HG03457 (cell line): Measurements from ENCODE around the gene PDGFD.

Experiments
- ATAC-seq: cut with Tn5 transposase; IDR thresholded peaks from one replicate; pipeline ENCODE4 v1.9.1; 2021; ENCODE audit warnings: moderate number of reproducible peaks; ENCODE audit not compliant: unreplicated experiment

The PDGFD gene

DNA sequence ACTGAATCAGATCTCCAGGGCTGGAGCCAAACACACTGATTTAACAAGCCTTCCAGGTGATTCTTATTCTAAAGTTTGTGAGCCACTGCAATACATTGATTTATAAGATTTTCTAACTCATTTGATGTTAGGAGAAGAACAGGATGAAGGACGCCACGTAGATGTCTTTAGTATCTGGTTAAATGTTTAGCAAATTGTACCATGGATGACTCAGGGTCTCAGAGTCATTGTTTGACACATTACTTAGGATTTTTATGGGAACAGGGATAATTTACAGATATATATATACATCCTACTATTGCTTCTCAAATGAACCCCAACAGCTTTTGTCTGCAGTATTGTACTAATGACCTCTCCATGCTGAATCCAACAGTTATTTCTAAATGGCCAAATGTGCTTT, 270.6 kb downstream of the PDGFD start:
- no peak for ATAC-seq

DNA sequence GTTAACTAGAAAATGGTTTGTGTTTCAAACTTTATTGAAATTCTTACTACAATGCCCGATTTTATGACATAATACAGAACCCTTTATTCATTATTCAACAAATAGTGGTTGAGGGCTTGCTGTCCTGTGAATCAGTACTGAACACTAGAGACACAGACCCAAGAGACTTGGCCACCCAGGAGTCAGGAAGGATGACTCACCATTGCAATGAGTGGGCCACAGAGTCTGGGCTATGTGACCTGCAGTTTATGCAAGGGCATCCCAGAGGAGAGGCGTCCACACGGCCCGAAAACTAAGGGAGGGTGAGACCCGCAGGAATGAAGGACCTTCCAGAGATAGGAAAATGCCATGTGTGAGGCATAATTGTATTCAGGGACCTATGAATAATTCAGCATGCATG, 271.3 kb downstream of the PDGFD start:
- no peak for ATAC-seq

DNA sequence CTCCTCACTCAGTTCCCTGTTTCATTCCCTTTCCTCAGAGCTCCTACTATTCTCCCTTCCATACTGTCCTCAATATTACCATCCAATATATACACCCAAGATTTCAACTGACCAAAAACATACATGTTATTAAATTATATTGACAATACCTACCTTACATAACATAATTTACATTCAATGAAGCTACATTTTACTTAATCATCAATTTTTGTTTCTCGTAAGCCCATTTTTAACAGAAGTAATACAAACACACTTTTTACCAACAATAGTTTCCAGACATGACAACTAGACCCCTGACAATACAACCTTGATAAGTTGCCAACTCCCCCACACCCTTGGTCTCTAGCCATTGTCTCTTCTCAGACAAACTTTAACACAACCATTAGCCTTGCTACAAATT, 273.3 kb downstream of the PDGFD start:
- no peak for ATAC-seq

DNA sequence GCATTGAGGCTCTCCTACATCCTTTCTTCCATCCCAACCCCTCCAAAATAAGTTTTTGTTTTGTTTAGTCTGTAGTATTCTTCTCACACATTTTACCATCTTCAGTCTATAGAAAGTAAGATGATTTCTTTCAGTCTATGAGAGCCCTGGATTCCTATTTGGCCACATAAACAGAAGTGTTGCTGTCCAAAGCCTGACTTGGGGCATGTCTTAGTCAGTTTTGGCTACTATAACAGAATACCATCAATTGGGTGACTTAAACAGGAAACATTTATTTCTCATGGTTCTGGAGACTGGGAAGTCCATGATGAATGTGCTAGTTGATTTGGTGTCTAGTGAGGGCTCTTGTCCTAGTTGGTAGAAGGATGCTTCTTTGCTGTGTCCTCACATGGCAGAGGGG, 274.3 kb downstream of the PDGFD start:
- no peak for ATAC-seq

DNA sequence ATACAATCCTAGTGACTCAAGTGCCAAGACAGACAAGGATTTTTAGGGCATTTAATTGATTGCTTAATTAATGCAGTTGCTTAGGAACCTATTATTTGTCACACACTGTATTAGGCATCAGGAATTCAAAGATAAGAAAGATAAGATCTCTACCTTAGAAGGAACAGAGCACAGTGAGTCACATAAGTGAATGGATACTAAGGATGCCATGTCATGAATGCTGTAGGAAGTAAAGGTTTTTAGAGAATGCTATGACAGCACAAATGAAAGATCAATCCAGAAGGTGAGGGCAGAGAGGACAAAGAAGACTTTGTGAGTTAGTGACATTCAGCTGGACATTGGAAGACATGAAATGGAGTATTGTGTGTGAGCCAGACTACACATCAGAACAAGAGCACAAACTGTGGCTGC, 275.4 kb downstream of the PDGFD start:
- ATAC-seq: no peak

DNA sequence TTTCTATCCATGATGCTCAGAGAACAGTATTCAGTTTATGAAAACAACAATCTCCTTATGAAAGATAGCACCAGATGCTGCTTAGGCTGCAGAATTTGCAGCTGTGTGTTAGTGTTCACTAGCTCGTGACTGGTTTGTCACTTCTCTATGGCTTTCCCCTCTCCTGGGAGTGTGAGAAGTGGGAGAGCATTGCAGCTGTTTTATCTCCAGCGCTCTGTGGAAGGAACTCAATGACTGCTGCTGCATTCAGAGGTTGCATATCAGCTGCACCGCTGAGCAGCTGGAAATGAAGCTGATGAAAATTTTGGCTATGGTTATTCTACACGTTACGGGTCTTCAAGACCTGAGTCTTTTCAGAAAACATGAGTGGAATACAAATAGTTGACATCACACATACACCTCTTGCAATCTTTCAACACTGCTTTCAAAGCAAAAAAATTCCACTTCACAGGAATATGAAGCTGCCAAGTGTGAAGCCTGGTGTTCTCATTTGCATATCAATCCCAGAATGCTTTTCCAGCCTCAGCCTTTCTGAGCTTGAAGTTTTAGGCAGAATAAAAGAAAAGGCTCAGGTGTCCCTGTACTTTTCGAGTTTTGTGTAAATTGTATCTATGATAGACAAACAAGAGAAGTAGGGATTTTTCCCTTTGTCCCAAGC, 276.8 kb downstream of the PDGFD start:
- ATAC-seq: no peak

DNA sequence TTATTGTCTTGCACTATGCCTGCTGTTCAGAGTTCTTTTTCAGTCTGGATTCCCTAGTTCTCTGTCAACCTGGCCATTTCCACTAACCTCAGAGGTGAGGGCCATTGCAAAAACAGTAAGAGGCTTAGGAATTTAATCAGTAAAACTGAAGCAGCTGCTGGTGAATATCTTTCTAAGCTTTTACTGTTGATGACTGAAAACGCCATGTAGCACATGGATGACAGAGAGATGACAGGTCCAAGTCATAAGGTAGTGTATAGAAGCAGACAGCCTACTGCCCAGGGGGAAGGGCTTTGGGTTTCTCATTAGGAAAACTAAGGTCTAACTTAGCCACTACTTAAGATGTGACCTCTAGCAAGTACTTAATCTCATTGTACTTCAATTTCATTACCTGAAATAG, 280.1 kb downstream of the PDGFD start:
- ATAC-seq: no peak

DNA sequence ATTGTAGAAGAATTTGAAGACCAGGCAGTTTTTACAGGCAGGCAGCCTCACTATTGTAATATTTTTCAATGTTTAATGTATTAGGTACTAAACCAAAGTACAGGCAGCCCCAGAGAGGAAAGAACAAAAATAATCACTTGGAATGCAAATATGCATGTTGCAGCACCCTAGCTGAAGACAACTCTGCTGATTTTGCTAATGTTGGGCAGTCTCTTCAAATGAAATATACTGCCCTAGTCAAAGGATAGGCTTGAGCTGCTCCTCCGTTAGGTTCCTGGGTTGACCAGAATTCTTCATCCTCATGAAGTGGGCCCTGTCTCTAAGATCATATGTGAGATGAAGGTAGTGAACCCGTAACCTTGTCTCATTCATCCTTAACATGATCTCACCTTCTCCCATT, 280.7 kb downstream of the PDGFD start:
- no peak for ATAC-seq

DNA sequence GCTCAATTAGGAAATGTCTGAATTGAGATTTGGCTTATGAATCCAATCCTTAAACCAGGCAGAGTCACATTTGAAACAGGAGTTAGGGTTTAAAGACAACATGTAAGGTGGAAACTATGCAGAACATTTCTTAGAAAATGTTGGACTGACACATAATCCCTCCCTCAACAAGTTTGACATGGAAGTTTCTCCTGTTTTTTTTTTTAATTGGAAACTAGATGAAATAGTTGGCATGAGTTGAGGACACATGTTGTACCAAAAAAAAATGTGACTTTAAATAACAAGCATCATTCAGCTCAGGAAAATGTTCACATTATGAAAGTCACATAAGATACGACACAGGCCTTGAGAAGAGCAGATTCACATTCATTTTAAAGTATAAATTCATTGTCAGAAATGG, 282.4 kb downstream of the PDGFD start:
- ATAC-seq: no peak

DNA sequence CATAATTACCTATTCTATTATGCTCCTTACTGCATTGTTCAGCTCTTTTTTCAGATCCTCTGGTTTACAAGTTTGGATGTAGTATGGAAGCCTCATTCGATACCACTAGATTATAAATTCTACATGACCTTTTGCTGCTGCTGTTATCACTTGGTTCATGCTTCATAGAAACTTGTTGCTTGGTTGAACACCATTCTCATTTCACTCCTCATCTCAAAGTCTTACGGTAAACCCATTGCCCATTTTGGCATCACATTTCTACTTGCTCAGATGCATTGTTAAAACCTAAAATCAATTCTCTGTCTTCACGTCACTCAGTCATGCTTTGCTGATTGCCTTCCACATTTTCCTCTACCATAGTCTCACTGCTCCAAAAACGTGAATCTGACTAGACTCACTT, 283.0 kb downstream of the PDGFD start:
- no peak for ATAC-seq

DNA sequence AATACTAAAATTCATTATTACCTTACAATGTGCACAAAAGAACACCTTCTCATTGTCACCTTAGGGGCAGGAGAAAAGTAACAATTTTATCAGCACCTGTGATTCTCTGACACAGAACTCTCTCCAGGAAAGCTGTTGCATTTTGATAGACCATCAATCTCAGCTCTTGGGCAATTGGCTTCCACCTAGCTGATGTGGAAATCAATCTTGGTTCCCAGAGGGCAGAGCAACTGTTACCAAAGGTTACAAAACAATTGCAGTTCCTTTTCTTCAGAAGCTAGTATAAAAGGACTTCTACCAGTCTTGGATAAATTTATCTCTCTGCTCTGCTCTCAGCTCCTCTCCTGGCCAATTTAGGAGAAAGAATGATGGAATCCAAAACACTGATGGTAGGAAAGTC, 285.3 kb downstream of the PDGFD start:
- ATAC-seq: no peak

DNA sequence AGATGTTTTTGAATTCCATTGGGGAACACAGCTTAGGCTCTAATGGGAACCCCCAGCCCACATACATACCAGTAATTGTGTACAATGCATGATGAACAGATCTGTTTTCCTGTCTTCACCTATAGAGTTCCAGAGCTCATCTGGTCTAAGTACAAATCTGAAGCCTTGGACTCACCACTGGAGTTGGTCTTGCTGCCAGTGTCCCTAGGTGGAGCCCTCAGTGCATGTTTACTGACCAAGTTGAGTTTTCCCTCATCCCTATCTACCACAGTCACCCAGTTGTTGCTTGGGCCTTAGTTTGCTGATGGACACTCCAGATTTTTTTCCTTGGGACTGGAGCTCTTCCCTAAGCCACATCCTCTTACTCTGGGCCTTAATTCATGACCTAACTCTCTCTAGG, 286.7 kb downstream of the PDGFD start:
- no peak for ATAC-seq

DNA sequence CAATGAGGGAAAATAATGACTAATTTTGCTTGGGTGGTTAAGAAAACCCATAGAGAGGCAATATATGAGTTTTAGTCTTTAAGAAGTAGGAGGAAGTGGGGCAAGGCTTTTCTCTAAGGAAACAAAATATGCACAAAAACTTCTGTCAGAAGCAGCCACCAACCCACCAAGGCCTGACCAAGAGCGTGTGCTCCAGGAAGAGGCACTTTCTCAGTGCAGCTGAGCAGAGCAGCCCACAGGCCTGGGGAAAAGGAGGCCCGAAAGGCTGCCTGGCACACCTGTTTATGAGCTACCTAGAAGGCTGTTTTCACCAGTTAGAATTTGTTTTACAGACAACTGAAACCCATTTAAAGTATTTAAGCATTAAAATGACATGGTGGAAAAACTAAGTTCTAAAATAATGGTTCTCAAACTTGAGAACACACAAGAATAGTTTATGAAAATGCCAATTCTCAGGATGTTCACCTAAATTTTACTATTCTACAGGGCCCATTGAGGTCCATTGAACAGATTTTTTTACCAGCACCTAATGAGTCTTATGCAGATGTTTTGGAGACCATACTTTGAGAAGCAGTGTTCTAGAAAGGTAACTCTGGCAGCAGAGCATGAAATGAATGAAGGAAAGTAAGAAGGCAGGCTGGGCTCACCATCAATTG, 288.0 kb downstream of the PDGFD start:
- peak; percentile 68 for ATAC-seq

DNA sequence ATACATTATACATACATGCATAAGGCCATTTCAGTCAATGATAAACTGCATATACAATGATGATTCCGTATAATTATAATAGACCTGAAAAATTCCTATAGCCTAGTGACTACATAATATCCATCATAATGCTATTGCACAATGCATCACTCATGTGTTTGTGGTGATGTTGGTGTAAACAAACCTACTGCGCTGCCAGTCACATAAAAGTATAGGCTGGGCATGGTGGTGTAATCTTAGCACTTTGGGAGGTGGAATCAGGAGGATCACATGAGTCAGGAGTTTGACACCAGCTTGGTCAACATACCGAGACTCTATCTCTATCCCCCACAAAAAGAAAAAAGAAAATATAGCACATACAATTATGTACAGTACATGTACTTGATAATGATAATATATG, 291.2 kb downstream of the PDGFD start:
- ATAC-seq: no peak

DNA sequence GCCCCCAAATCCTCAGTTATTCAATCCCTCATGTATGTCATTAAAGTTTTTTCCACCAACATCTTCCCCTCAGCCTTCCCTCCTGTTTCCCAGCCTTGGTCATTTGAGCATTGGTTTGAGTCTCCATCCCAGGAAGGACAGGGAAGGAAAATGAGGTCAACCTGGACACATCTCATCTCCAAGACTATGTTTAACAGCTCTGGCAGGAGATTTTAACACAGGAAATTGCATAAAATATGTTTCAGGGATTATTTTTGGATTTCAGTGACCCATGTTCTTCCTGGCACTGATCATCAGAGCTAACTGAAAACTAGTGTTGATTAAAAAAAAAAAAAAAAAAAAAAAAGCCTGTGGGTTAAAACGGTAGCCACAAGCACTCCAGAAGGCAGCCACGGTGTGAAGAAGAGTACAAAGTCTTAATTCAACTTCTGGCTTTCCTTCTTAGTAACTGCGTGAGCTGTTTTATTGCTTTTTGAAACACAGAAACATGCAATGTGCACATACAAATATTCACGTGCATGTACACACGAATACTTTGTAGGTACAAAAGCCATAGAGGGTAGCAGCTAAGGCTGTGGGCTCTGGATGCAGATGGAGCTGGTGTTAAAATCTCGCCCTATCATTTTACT, 291.9 kb downstream of the PDGFD start:
- no peak for ATAC-seq

DNA sequence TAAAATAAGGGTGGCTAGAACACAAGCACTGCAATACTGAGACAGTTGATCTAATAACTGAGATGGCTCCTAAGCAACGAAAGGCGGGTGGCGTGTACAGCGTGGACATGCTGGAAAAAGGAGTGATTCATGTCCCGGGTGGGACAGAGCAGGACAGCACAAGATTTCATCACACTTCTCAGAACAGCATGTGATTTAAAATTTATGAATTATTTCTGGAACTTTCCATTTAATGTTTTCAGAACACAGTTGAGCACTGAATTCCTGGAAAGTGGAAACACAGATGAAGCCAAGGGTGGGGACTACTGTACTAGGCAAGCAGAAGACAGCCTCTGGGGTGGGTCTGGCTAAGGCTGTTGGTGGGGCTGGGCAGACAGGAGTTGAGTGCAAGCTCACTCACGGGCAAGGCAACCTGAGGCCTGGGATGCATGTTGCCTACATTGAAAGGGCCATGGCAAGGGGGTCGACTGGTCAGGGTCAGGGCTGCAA, 293.1 kb downstream of the PDGFD start:
- ATAC-seq: no peak

DNA sequence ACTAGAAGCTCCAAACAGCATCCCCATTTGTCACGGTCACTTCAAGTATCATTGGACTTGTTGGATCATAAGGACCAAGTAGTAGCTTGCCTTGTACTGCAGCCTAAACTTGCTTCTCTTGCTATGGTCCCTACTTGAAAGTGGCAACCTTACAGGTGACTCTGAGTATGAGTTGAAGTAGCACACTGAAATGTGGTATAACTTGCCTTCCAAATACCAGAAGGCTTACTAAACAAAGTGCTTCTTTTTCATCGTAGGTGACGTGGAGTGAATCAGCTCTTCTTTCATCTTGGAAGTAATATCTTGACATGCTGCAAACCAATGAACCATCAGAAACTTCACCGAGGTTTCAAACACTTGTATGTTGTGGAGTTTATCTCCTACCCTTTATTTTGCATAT, 296.5 kb downstream of the PDGFD start:
- ATAC-seq: no peak

DNA sequence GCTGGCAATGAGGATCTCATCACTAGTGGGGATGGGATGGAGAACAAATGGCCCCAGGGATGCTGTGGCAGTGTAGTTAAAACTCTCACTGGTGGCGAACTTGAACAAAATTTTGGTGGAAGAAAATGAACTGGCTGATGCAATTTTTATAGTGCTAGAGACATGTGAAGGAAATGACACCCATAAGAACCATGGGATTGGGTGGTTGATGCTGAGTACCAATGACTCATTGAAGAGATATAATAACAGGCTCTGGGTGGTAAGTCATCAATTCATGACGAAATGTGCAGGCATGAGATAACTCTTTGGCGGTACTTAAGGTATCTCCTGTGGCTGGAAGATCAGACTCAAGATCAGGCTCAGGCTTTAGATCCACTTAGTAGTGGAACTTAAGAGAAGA, 300.4 kb downstream of the PDGFD start:
- ATAC-seq: no peak

DNA sequence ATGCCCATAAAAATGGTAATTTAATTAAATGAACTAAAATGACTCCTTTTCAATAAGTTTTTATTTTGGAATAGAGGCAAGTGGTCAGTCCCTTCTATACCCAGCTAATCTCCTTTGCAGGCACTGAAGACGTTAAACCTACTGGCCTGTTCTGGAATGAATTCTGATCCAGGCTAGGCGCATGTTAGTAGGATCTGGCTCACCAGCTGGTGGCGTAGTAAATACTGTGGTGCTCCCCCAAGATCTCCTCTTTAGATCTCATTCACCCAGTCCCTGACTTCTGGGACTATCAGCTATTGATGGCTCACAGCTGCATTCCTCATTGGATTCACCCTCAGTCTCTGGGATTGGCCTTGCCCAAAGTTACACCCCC, 301.2 kb downstream of the PDGFD start:
- no peak for ATAC-seq

DNA sequence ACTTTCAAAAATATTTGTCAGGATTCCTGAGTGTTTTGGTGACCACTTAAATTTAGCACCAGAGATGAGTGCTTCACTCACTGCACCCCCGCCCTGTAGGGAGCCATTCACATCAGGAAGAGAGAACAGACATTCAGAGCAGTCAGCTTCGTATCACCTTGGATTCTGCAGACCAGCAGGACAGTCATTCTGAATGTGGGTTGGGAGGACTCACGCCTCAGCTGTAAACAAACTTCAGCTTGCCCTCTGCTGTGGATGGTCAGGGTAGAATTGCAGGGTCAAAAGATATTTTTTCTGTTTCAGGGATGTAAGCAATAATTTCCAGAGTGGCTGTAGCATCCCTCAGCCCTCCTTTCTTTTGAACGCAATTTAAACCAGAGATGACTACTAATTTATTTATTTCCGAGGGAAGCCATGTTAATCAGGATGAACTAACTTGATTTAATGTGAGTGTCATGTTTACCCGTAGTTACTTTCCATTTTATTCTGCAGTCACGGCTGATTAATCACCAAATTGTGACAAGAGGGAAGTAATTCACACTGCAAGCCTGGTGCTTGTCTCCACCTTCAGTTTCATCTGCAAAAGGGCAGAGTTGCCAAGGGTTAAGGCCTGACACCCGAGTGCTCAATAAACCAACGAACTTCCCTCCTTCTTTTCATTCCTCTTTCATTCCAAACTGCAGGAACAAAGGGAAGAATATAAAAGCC, 301.7 kb downstream of the PDGFD start:
- ATAC-seq: no peak
